HEK293 (cell line): ENCODE measurements around the gene ANKRD11.

Experiments used
- CTCF ChIP-seq: fragments of 450-650 bp; formaldehyde crosslinking; IDR thresholded peaks from 2 replicates; pipeline ENCODE4 v1.5.1; 2016; ENCODE audit warnings: missing biosample characterization, missing genetic modification characterization
- HOXD13 ChIP-seq: sonication (generic); formaldehyde crosslinking; IDR thresholded peaks from 2 replicates; pipeline ENCODE4 v1.8.0; 2022; ENCODE audit warnings: missing genetic modification reagents, borderline replicate concordance
- RBAK ChIP-seq: fragments of 450-650 bp; formaldehyde crosslinking; IDR thresholded peaks from 2 replicates; pipeline ENCODE4 v1.5.1; 2016; ENCODE audit warnings: missing biosample characterization, missing genetic modification characterization
- ZNF169 ChIP-seq: fragments of 450-650 bp; formaldehyde crosslinking; IDR thresholded peaks from 2 replicates; pipeline ENCODE4 v1.5.1; 2016; ENCODE audit warnings: missing biosample characterization, missing genetic modification characterization
- ZNF202 ChIP-seq: fragments of 450-650 bp; formaldehyde crosslinking; IDR thresholded peaks from 2 replicates; pipeline ENCODE4 v1.5.1; 2016; ENCODE audit warnings: missing biosample characterization, missing genetic modification characterization, borderline replicate concordance
- ZNF280C ChIP-seq: fragments of 450-650 bp; formaldehyde crosslinking; IDR thresholded peaks from 2 replicates; pipeline ENCODE4 v1.5.1; 2016; ENCODE audit warnings: missing biosample characterization, missing genetic modification characterization
- ZNF670 ChIP-seq: fragments of 450-650 bp; formaldehyde crosslinking; IDR thresholded peaks from 2 replicates; pipeline ENCODE4 v1.5.1; 2016; ENCODE audit warnings: missing biosample characterization, missing genetic modification characterization, low read depth
- ZSCAN18 ChIP-seq: fragments of 450-650 bp; formaldehyde crosslinking; IDR thresholded peaks from 2 replicates; pipeline ENCODE4 v1.5.1; 2016; ENCODE audit warnings: missing biosample characterization, missing genetic modification characterization

- TF ChIP-seq CTCF (no peak), ZNF670 (tag by site-specific recombination) (no peak), ZNF280C (tag by site-specific recombination) (no peak), ZSCAN18 (no peak), HOXD13 (CRISPR knock-in tag) (no peak), RBAK (tag by site-specific recombination) (no peak), ZNF169 (tag by site-specific recombination) (no peak), ZNF202 (no peak)
Observed at GRCh38 chr16:89491974-89492687, 1.8 kb upstream of the ANKRD11 start.
